Ovary (tissue), 9 donors: ENCODE measurements around the gene LIME1. TPM values are rescaled to one million over a fixed set of nuclear protein-coding genes. Genes with fewer than 3 reads are reported as not detected.

Source experiments
- DNase-seq, 5 donors: peaks; one replicate each; pipeline ENCODE4 v3.0.0-alpha.2; 2019 to 2020
- H3K27ac ChIP-seq, 2 donors: fragments of 200-600 bp; one replicate each; pipeline versions ENCODE4 v1.5.1 to v1.8.0; 2019 to 2022
- H3K27me3 ChIP-seq: fragments of 200-600 bp; one replicate; pipeline ENCODE4 v1.8.0; 2022
- H3K36me3 ChIP-seq: fragments of 200-600 bp; sonication (generic); one replicate; pipeline ENCODE4 v1.5.1; 2019
- H3K4me1 ChIP-seq: one replicate; pipeline ENCODE4 v1.8.1; 2013; ENCODE audit warnings: mild to moderate bottlenecking, moderate library complexity; ENCODE audit not compliant: insufficient read depth
- H3K4me3 ChIP-seq: fragments of 200-600 bp; sonication (generic); one replicate; pipeline ENCODE4 v1.5.1; 2017
- H3K9me3 ChIP-seq, 2 donors: fragments of 200-600 bp in 1 of 2; sonication (generic) in 1 of 2; one replicate each; pipeline versions ENCODE4 v1.5.1 to v1.8.1; 2013 to 2019; ENCODE audit warnings: mild to moderate bottlenecking in 1 of 2, moderate library complexity in 1 of 2
- CTCF ChIP-seq, 3 donors: fragments of 450-650 bp in 2 of 3; fragments of 200-600 bp in 1 of 3; IDR thresholded peaks; one replicate each; pipeline versions ENCODE4 v1.5.1 to v1.8.0; 2016 to 2022; ENCODE audit warnings: antibody characterized with exemption in 3 of 3, mild to moderate bottlenecking in 1 of 3
- EP300 ChIP-seq: sonication (generic); formaldehyde crosslinking; IDR thresholded peaks from one replicate; pipeline ENCODE4 v1.6.1; 2017; ENCODE audit warnings: antibody characterized with exemption
- POLR2A ChIP-seq: fragments of 450-650 bp; IDR thresholded peaks from one replicate; pipeline ENCODE4 v1.6.1; 2017; ENCODE audit warnings: antibody characterized with exemption, mild to moderate bottlenecking, moderate library complexity
- WGBS, 3 donors: extraction: QIAGEN DNeasy Blood & Tissue Kit in 1 of 3; methylation state at CpG; one replicate each; pipeline versions ENCODE4 v1.1.5 to v1.1.7; 2013 to 2017; 5-methylcytosine and 5-hydroxymethylcytosine counted together
- intact Hi-C, 4 donors: fragments of 100-400 bp; cut with DNase I; formaldehyde crosslinking; loops; one replicate each; pipeline versions ENCODE4 v1.11.0 to v1.15.1; 2022 to 2023
- polyA plus RNA-seq, 2 donors: library from polyadenylated mRNA; stranded (reverse); fragments of 200-250 nt in 1 of 2; fragments of 350-450 nt in 1 of 2; fragmentation: Illumina TruSeq in 1 of 2; extraction: RNeasy Lipid Tissue Mini Kit (QIAGEN cat#74804) in 1 of 2; gene quantifications; one replicate each; pipeline ENCODE4 v1.2.3, GENCODE V29; 2013 to 2014
- total RNA-seq, 7 donors: library from RNA; depleted of rRNA in 2 of 7; stranded (reverse); fragments of >200 nt in 2 of 7; fragmentation: NEBNext Ultra II Directional in 3 of 7; extraction: Animal tissue kit (Norgen Biotek cat#: 25700) in 3 of 7; gene quantifications; one replicate each; pipeline versions ENCODE4 v1.1.0 to v1.2.4, GENCODE V29; 2016 to 2023
- donor health status: DM: no; HTN: no; CAD: no; lungs with moderate emphysema.
- donor health status: DM: no; HTN: no; CAD: no.
- donor health status: Bipolar disorder and iron deficiency.
- donor health status: DM: yes; HTN: yes; CAD: no.
- donor health status: DM: no; HTN: no; CAD: no.
- donor health status: DM: yes; HTN: yes; CAD: no.

LIME1 gene
- total and polyA plus RNA-seq, 9 donors, result 0.15 to 21.6 (median 13.7) TPM

GRCh38 chr20:63742381-63743024 is 6.0 kb downstream of the LIME1 start:
- TF ChIP-seq CTCF (IDR thresholded peaks at IDR 0.05) (no peak), EP300 (no peak), POLR2A (no peak)
- Histone ChIP-seq H3K36me3 (no peaks in the 10 kb centered on the region), H3K9me3 (no peaks in the 10 kb centered on the region), H3K27ac (peak overlapping the region; percentile 72 to 90), H3K4me3 (no peak overlapping the region), H3K27me3 (no peaks in the 10 kb centered on the region), H3K4me1 (peaks cover 11% of the 10 kb centered on the region)
- WGBS, 3 donors, result 34 to 71% (median 40%) methylated on average over 24 to 37 of the region's 37 CpGs
- intact Hi-C loops, result no loop called here
- DNase-seq, result peak; percentile 49 to 76 (median 56)

GRCh38 chr20:63743210-63743970 is 6.9 kb downstream of the LIME1 start:
- TF ChIP-seq EP300 (no peak), POLR2A (no peak), CTCF (IDR thresholded peaks at IDR 0.05) (no peak)
- Histone ChIP-seq H3K27me3 (no peaks in the 10 kb centered on the region), H3K4me1 (peaks cover 9% of the 10 kb centered on the region), H3K36me3 (no peaks in the 10 kb centered on the region), H3K9me3 (no peaks in the 10 kb centered on the region), H3K4me3 (no peak overlapping the region), H3K27ac (peak overlapping the region in 1 of 2 donors; percentile 90)
- 67 to 80% (median 72%) methylated on average over 30 to 31 of the region's 31 CpGs for WGBS, 3 donors
- intact Hi-C loops, result no loop called here
- DNase-seq, result peak in 3 of 5 donors; percentile 24 to 46 (median 45)

- Histone ChIP-seq H3K27me3 (no peaks in the 10 kb centered on the region), H3K4me1 (peaks cover 9% of the 10 kb centered on the region), H3K36me3 (no peaks in the 10 kb centered on the region), H3K4me3 (no peak overlapping the region), H3K27ac (no peak overlapping the region), H3K9me3 (no peaks in the 10 kb centered on the region)
- 68 to 69% (median 69%) methylated on average over 4 of the region's 4 CpGs for WGBS, 3 donors
- TF ChIP-seq CTCF (IDR thresholded peaks at IDR 0.05) (no peak), POLR2A (no peak), EP300 (no peak)
- intact Hi-C loops, result no loop called here
- peak in 1 of 5 donors; percentile 25 for DNase-seq
These were observed 7.7 kb downstream of the LIME1 start for GRCh38 chr20:63744158-63744557.

GRCh38 chr20:63744574-63745423 is 8.3 kb downstream of the LIME1 start:
- peak overlapping the region in 1 of 2 donors; percentile 14 for H3K27ac ChIP-seq
- H3K4me3 ChIP-seq, result no peak overlapping the region
- H3K27me3 ChIP-seq, result no peaks in the 10 kb centered on the region
- 50 to 65% (median 55%) methylated on average over 25 of the region's 25 CpGs for WGBS, 3 donors
- no peaks in the 10 kb centered on the region for H3K36me3 ChIP-seq
- no peaks in the 10 kb centered on the region for H3K9me3 ChIP-seq
- intact Hi-C loops, result no loop called here
- TF ChIP-seq CTCF (IDR thresholded peaks at IDR 0.05) (no peak), EP300 (no peak), POLR2A (no peak)
- peak in 1 of 5 donors; percentile 47 for DNase-seq
- peaks cover 9% of the 10 kb centered on the region for H3K4me1 ChIP-seq
